Keratinocyte (primary cell): ENCODE measurements around the gene SMIM33. TPM values are rescaled to one million over a fixed set of nuclear protein-coding genes. Genes with fewer than 3 reads are reported as not detected.

Experiments
- DNase-seq: peaks from one replicate; pipeline ENCODE4 v3.0.0-alpha.2; 2011; ENCODE audit warnings: low read depth, missing footprints, low spot score
- FAIRE-seq: peaks from 2 replicates; lab custom pipeline; 2011; peaks lifted over from hg19 to GRCh38; lab: Jason Lieb, UNC
- H2AFZ ChIP-seq: 2 replicates; pipeline ENCODE4 v1.6.0; 2012; ENCODE audit warnings: low read length, control low read depth, inconsistent platforms; ENCODE audit not compliant: control insufficient read depth
- H3K27ac ChIP-seq: 2 replicates; pipeline ENCODE4 v1.5.1; 2011; ENCODE audit warnings: low read length; ENCODE audit not compliant: control insufficient read depth, insufficient read depth
- H3K27me3 ChIP-seq: 3 replicates; pipeline ENCODE4 v1.6.0; 2011; ENCODE audit warnings: low read length; ENCODE audit not compliant: control insufficient read depth, insufficient read depth; ENCODE audit errors: extremely low read depth
- H3K36me3 ChIP-seq, 2 experiments: 2 replicates in 1 of 2; 3 replicates in 1 of 2; pipeline ENCODE4 v1.5.1; 2011; ENCODE audit warnings: low read length in 2 of 2, mild to moderate bottlenecking in 1 of 2; ENCODE audit not compliant: control insufficient read depth in 2 of 2, insufficient read depth in 2 of 2; ENCODE audit errors: extremely low read depth in 1 of 2
- H3K4me1 ChIP-seq: 3 replicates; pipeline ENCODE4 v1.5.1; 2011; ENCODE audit warnings: low read length; ENCODE audit not compliant: control insufficient read depth, insufficient read depth; ENCODE audit errors: extremely low read depth
- H3K4me2 ChIP-seq: 3 replicates; pipeline ENCODE4 v1.6.0; 2011; ENCODE audit warnings: low read depth, low read length; ENCODE audit not compliant: control insufficient read depth, insufficient read depth; ENCODE audit errors: extremely low read depth
- H3K4me3 ChIP-seq, 3 experiments: fragments of 200-600 bp in 1 of 3; sonication (generic) in 1 of 3; 2 replicates in 2 of 3; 3 replicates in 1 of 3; pipeline ENCODE4 v1.5.1; 2011 to 2016; ENCODE audit warnings: low read length in 3 of 3, mild to moderate bottlenecking in 3 of 3, control low read depth in 2 of 3, inconsistent platforms in 1 of 3, low read depth in 1 of 3, mixed read lengths in 1 of 3, mixed run types in 1 of 3, moderate library complexity in 1 of 3; ENCODE audit not compliant: control insufficient read depth in 2 of 3, insufficient read depth in 2 of 3; ENCODE audit errors: extremely low read depth in 1 of 3
- H3K79me2 ChIP-seq: 2 replicates; pipeline ENCODE4 v1.6.0; 2012; ENCODE audit warnings: low read length; ENCODE audit not compliant: control insufficient read depth, insufficient read depth
- H3K9ac ChIP-seq: 3 replicates; pipeline ENCODE4 v1.6.0; 2011; ENCODE audit warnings: low read length; ENCODE audit not compliant: control insufficient read depth, insufficient read depth; ENCODE audit errors: extremely low read depth
- H3K9me1 ChIP-seq: 3 replicates; pipeline ENCODE4 v1.6.0; 2011; ENCODE audit warnings: low read length; ENCODE audit not compliant: control insufficient read depth, insufficient read depth; ENCODE audit errors: extremely low read depth
- H3K9me3 ChIP-seq: 2 replicates; pipeline ENCODE4 v1.5.1; 2012; ENCODE audit warnings: low read depth, low read length; ENCODE audit not compliant: control insufficient read depth
- H4K20me1 ChIP-seq: 3 replicates; pipeline ENCODE4 v1.6.0; 2011; ENCODE audit warnings: low read length; ENCODE audit not compliant: control insufficient read depth, insufficient read depth; ENCODE audit errors: extremely low read depth
- CTCF ChIP-seq, 3 experiments: IDR thresholded peaks in 1 of 3; conservative IDR thresholded peaks in 1 of 3; optimal IDR thresholded peaks in 1 of 3; 2 replicates in 2 of 3; 3 replicates in 1 of 3; pipeline versions ENCODE3 to v1.5.1; 2011; ENCODE audit warnings: low read length in 3 of 3, mild to moderate bottlenecking in 3 of 3, moderate library complexity in 2 of 3, control low read depth in 1 of 3, inconsistent platforms in 1 of 3; ENCODE audit not compliant: insufficient read depth in 2 of 3; ENCODE audit errors: extremely low read depth in 1 of 3
- EZH2 ChIP-seq: IDR thresholded peaks from one replicate; pipeline ENCODE4 v1.6.1; 2012; ENCODE audit warnings: inconsistent platforms, mild to moderate bottlenecking, low read length, moderate library complexity
- dilution Hi-C: fragments of 300-500 bp; cut with MboI; formaldehyde crosslinking; loops from one replicate; pipeline ENCODE4 v1.7.0; 2020; ENCODE audit warnings: low sequenced_read_pairs; ENCODE audit not compliant: extremely low pct_ligation_motif_present
- polyA plus RNA-seq, 5 experiments: library from polyadenylated mRNA; depleted of rRNA in 3 of 5; stranded (reverse) in 3 of 5; stranded (forward) in 1 of 5; unstranded in 1 of 5; fragments of >200 nt; gene quantifications; 1 replicate in 1 of 5; 2 replicates in 3 of 5; 3 replicates in 1 of 5; pipeline versions ENCODE4 v1.2.1 to v1.2.3, GENCODE V29; 2011 to 2012; ENCODE audit warnings: missing spikeins in 2 of 5, low read depth in 1 of 5, low replicate concordance in 1 of 5

Gene SMIM33
- polyA plus RNA-seq, 1 donor (not counting 4 experiments of a cell fraction or from before 2014, with no cell fraction given): not detected

GRCh38 chr5:139431706-139432105, 39.1 kb upstream of the SMIM33 start:
- no peaks in the 10 kb centered on the region for H4K20me1 ChIP-seq
- H2AFZ ChIP-seq: no peak overlapping the region
- H3K9ac ChIP-seq: no peak overlapping the region
- no peak overlapping the region for H3K27ac ChIP-seq
- H3K27me3 ChIP-seq: no peaks in the 10 kb centered on the region
- no peaks in the 10 kb centered on the region for H3K9me3 ChIP-seq
- H3K79me2 ChIP-seq: no peaks in the 10 kb centered on the region
- DNase-seq (no peak), FAIRE-seq (peak; percentile 20)
- no peak overlapping the region for H3K4me2 ChIP-seq
- TF ChIP-seq EZH2 (no peak), CTCF (optimal IDR thresholded peaks at IDR 0.05 in 1 of 3, IDR thresholded peaks at IDR 0.05 in 1 of 3, conservative IDR thresholded peaks at IDR 0.05 in 1 of 3; ENCODE audit: extremely low read depth in 1 of 3, insufficient read depth in 2 of 3, low read length in 3 of 3) (no peak)
- no peak overlapping the region for H3K4me3 ChIP-seq
- dilution Hi-C loops: no loop called here
- H3K4me1 ChIP-seq: peaks cover 2% of the 10 kb centered on the region
- no peaks in the 10 kb centered on the region for H3K9me1 ChIP-seq
- no peaks in the 10 kb centered on the region for H3K36me3 ChIP-seq

GRCh38 chr5:139435676-139436075, 35.1 kb upstream of the SMIM33 start:
- Histone ChIP-seq H3K27me3 (no peaks in the 10 kb centered on the region), H3K79me2 (no peaks in the 10 kb centered on the region), H3K9me1 (no peaks in the 10 kb centered on the region), H3K4me1 (peaks cover 10% of the 10 kb centered on the region), H3K36me3 (no peaks in the 10 kb centered on the region), H4K20me1 (no peaks in the 10 kb centered on the region), H3K9ac (no peak overlapping the region), H3K27ac (no peak overlapping the region), H3K4me2 (no peak overlapping the region), H3K9me3 (no peaks in the 10 kb centered on the region), H2AFZ (no peak overlapping the region), H3K4me3 (no peak overlapping the region)
- DNase-seq (no peak), FAIRE-seq (no peak)
- dilution Hi-C loops: no loop called here
- TF ChIP-seq EZH2 (no peak), CTCF (optimal IDR thresholded peaks at IDR 0.05 in 1 of 3, IDR thresholded peaks at IDR 0.05 in 1 of 3, conservative IDR thresholded peaks at IDR 0.05 in 1 of 3; ENCODE audit: extremely low read depth in 1 of 3, insufficient read depth in 2 of 3, low read length in 3 of 3) (no peak)
